Activated T-cell treated with anti-CD3 and anti-CD28 coated beads for 4 hours (primary cell): ENCODE results near the gene METRNL.

ENCODE experiments used
- DNase-seq: peaks from one replicate; pipeline ENCODE4 v3.0.0-alpha.2; 2020

The METRNL gene

DNA sequence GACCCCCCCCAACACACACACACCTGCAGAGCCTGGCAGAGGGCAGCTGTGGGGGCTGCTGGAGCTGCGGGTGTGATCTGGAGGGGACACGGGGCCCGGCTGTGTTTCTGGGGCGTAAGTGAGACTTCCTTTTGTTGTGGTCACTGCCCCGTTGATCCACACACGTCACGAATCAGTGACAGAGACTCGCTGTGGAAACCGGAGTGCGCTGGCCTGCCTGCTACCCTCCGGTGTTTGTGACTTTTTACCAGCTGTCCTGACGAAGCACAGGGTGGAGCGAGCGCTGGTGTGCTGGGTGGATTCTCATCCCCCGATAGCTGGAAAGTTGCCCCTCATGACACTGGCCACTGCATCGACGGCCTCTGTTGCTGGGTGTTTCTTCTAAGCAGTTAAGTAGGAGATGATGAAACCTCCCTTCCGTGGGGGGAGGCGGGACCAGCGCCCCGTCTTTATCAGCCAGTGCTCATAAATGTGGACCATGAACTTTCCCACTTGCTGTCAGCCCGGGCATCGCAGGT lies 2.3 kb downstream of the METRNL start:
- no peak for DNase-seq

DNA sequence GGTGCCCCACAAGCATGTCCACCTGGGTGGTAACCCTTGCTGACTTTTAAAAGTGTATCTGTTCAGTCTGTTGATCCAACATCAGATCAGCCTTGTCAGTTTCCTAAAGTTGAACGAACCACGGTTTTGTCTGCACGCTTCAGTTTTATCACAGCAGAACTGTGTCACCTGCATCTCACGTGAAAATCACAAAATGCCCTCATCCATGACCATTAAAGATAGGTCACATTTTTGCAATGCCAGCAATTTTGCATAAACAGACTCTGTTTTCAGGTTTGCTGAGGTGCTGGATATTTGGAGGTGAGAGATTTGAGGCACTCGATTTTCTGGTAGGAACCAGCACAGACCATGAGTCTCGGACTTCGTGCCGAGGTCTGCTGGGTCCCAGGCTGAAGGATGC lies 3.0 kb downstream of the METRNL start:
- DNase-seq, result no peak

- no peak for DNase-seq
Observed at GRCh38 chr17:83082909-83083367, 3.5 kb downstream of the METRNL start.

GRCh38 chr17:83083368-83084201 lies 4.2 kb downstream of the METRNL start:
- DNase-seq, result peak; percentile 29

DNA sequence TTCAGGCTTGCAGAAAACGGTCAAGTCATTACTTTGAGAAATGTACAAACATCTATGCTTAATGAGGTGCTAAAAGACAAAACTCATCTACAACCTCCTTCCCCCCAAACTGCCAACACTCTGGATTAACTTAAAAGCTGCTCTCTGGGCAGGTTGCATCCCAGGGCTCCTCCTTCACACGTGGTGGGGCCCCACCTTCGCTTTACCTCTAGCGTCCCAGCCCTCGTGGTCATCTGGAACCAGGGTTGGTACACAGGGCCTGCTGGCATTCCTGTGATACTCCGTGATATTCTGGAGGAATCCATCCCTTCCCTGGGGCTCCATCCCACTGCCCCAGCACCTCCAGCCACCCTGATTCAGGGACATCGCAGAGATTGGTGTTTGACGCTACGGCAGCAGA lies 4.8 kb downstream of the METRNL start:
- no peak for DNase-seq

DNA sequence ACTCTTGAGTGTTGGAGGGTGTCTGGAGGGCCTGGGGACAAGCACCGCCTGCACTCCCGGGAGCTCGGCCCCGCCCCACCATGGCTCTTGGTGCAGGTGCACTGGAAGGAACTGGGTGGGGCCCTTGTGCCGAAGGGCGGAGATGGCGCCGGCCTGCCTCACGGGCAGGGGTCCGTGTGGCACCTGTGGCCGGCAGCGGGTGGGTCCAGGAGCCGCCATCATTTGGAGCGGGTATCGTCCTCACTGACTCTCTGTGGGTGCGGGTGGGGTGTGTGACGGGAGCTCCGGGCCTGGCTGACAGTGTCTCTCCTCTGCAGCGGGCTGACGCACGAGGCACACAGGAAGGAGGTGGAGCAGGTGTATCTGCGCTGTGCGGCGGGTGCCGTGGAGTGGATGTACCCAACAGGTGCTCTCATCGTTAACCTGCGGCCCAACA lies 5.2 kb downstream of the METRNL start:
- DNase-seq, result no peak

DNA sequence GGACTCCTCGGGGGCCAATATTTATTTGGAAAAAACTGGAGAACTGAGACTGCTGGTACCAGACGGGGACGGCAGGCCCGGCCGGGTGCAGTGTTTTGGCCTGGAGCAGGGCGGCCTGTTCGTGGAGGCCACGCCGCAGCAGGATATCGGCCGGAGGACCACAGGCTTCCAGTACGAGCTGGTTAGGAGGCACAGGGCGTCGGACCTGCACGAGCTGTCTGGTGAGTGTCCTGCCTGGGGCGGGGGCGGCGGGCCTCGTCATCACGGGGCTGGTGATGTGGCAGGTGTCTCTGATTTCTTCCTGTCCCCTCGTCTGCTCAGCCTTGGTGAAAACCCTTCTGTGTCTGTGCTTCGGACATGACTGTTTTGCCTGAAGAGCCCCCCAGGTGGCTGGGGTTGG lies 5.7 kb downstream of the METRNL start:
- DNase-seq, result no peak

- DNase-seq, result no peak
Observed at GRCh38 chr17:83085526-83086198, 6.3 kb downstream of the METRNL start.

GRCh38 chr17:83086199-83086880 lies 6.9 kb downstream of the METRNL start:
- no peak for DNase-seq

- no peak for DNase-seq
Observed at GRCh38 chr17:83086907-83087787, 7.7 kb downstream of the METRNL start.

DNA sequence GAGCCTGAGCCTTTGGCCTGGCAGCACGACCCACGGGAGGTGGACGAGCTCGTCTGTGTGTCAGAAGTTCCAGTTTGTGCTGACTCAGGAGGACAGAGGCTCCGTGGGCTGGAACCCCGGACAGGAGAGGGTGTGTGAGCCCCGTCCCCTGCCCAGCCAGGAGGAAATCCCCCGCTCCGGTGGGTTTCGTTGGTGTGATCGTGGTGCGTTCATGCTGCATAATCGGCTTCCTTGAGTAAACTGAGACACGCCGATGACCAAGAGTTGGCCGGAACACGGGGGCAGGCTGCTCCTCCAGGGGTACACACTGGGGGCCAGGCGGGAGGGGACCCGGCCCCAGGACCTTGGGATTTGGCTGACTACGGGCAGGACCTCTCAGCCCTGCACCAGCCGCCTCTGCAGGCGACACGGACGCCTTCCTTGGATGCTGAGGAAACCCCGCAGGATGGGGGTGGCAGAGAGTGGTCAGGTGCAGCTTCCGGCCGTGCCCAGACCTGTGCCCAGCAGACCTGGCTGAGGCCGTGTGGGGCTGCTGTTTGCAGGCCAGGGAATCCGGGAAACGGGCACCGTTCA lies 8.5 kb downstream of the METRNL start:
- no peak for DNase-seq

- no peak for DNase-seq
Observed at GRCh38 chr17:83088451-83088850, 9.0 kb downstream of the METRNL start.

- DNase-seq, result no peak
Observed at GRCh38 chr17:83088909-83089308, 9.5 kb downstream of the METRNL start.

- DNase-seq, result no peak
Observed at GRCh38 chr17:83089328-83090132, 10.1 kb downstream of the METRNL start.

- no peak for DNase-seq
Observed at GRCh38 chr17:83090444-83091256, 11.2 kb downstream of the METRNL start.

GRCh38 chr17:83091257-83092141 lies 12.1 kb downstream of the METRNL start:
- DNase-seq, result no peak

DNA sequence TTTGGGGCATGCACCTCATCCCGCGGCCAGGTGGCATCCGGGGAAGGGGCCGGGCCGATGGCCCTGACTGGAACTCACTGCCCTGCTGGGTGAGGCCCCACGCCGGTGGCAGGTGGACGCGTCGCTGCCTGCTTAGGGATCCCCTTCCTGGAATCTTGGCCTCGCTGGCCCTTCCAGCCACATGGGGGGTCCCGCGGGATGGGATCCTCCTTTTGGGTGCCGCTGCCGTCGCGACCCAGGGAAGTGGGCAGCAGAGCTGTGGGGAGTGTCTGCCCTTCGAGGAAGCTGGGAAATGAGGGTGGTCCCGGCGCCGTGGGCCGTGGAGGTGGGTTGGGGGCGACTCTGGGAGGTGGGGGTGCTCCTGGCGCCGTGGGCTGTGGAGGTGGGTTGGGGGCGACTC lies 12.8 kb downstream of the METRNL start:
- DNase-seq, result no peak

DNA sequence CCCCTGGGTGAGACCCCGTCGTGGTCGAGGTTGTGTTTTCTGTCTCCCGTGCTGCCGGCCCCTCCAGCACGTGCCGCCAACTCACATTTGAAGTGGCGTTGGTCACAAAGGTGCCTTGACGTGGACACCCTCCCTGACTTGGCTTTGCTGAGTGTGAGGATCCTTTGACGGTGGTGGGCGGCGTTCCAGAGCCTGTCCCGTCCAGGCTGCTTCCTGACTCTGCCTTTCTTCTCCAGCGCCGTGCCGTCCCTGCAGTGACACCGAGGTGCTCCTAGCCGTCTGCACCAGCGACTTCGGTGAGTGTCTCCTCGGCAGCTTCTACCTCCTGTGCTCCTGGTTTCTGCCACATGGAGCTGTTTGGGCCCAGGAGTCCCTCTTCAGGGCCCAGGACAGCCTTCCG lies 13.5 kb downstream of the METRNL start:
- no peak for DNase-seq

- no peak for DNase-seq
Observed at GRCh38 chr17:83093506-83093905, 14.1 kb downstream of the METRNL start.
